MCF 10A (cell line): ENCODE results near the gene SLC22A2. TPM values are rescaled to one million over a fixed set of nuclear protein-coding genes. Genes with fewer than 3 reads are reported as not detected.

Source experiments
- BruUV-seq: library from RNA; stranded (reverse); fragments of 400-500 nt; replicated peaks from 2 replicates; lab custom pipeline; 2021; lab: Mats Ljungman, UMichigan
- CTCF ChIA-PET: fragments of 300-600 bp; sonication (Branson Sonifier 250); formaldehyde crosslinking; extraction: SDS; loops from one replicate; lab custom pipeline; 2021; ENCODE audit warnings: antibody characterized with exemption, inconsistent platforms; lab: Yijun Ruan, JAX
- POLR2A ChIA-PET: fragments of 300-600, 350-650 bp; sonication (Branson Sonifier 250); formaldehyde crosslinking; extraction: SDS; loops from one replicate; lab custom pipeline; 2020; ENCODE audit warnings: antibody characterized with exemption, inconsistent platforms; lab: Yijun Ruan, JAX
- DNase-seq: peaks from one replicate; pipeline ENCODE4 v3.0.0-alpha.2; 2018; ENCODE audit not compliant: unreplicated experiment
- H3K27ac Mint-ChIP-seq: one replicate; pipeline ENCODE4 v1.8.0; 2022; ENCODE audit warnings: mild to moderate bottlenecking, low read depth, mixed read lengths; ENCODE audit not compliant: unreplicated experiment
- H3K27me3 Mint-ChIP-seq: one replicate; pipeline ENCODE4 v1.8.0; 2022; ENCODE audit warnings: mixed read lengths; ENCODE audit not compliant: insufficient read depth, unreplicated experiment
- H3K36me3 Mint-ChIP-seq: one replicate; pipeline ENCODE4 v1.8.0; 2022; ENCODE audit warnings: mild to moderate bottlenecking, moderate library complexity, mixed read lengths; ENCODE audit not compliant: insufficient read depth, unreplicated experiment
- H3K4me1 Mint-ChIP-seq: one replicate; pipeline ENCODE4 v1.8.0; 2022; ENCODE audit warnings: mixed read lengths; ENCODE audit not compliant: insufficient read depth, unreplicated experiment
- H3K4me3 Mint-ChIP-seq: one replicate; pipeline ENCODE4 v1.8.0; 2022; ENCODE audit warnings: mild to moderate bottlenecking, moderate library complexity, mixed read lengths; ENCODE audit not compliant: unreplicated experiment
- H3K9me3 Mint-ChIP-seq: one replicate; pipeline ENCODE4 v1.8.0; 2022; ENCODE audit warnings: mixed read lengths; ENCODE audit not compliant: unreplicated experiment
- intact Hi-C: fragments of 100-400 bp; cut with micrococcal nuclease; formaldehyde crosslinking; loops from 2 replicates; pipeline ENCODE4 v1.14.1; 2022
- total RNA-seq: library from RNA; stranded (reverse); gene quantifications from 2 replicates; pipeline ENCODE4 v1.2.3, GENCODE V29; 2022
- TF ChIP-seq, protein P1 (sequence below): fragments of 200-600 bp; IDR thresholded peaks from one replicate; pipeline ENCODE4 v1.8.0; 2022; ENCODE audit warnings: antibody characterized with exemption, mild to moderate bottlenecking; ENCODE audit not compliant: unreplicated experiment

Gene SLC22A2
- total RNA-seq, 1 experiment from 2014 or later, result not detected

DNA sequence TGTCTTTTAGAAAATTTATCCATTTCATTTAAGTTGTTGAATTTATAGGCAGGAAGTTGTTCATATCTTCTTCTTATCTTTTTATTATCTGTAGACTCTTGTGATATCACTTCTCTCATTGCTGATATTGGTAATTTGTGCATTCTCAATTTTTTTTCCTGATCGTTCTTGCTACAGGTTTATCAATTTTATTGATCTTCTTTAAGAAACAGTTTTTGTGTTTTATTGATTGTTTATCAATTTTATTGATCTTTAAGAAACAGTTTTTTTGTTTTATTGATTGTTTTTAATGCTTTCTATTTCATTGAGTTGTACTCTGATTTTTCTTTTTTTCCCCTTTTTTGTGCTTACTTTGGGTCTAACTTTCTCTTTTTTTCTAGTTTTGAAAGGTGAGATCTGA, 23.8 kb upstream of the SLC22A2 start:
- H3K4me1 Mint-ChIP-seq, result peaks cover 11% of the 10 kb centered on the region
- ChIA-PET CTCF (no interaction called here), POLR2A (no interaction called here)
- intact Hi-C loops, result no loop called here
- no peak overlapping the region for H3K4me3 Mint-ChIP-seq
- peaks cover 31% of the 10 kb centered on the region for H3K9me3 Mint-ChIP-seq
- no peaks in the 10 kb centered on the region for H3K27me3 Mint-ChIP-seq
- BruUV-seq, result no TSS peak
- no peaks in the 10 kb centered on the region for H3K36me3 Mint-ChIP-seq
- TF ChIP-seq, protein P1, sequence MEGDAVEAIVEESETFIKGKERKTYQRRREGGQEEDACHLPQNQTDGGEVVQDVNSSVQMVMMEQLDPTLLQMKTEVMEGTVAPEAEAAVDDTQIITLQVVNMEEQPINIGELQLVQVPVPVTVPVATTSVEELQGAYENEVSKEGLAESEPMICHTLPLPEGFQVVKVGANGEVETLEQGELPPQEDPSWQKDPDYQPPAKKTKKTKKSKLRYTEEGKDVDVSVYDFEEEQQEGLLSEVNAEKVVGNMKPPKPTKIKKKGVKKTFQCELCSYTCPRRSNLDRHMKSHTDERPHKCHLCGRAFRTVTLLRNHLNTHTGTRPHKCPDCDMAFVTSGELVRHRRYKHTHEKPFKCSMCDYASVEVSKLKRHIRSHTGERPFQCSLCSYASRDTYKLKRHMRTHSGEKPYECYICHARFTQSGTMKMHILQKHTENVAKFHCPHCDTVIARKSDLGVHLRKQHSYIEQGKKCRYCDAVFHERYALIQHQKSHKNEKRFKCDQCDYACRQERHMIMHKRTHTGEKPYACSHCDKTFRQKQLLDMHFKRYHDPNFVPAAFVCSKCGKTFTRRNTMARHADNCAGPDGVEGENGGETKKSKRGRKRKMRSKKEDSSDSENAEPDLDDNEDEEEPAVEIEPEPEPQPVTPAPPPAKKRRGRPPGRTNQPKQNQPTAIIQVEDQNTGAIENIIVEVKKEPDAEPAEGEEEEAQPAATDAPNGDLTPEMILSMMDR, result no peak
- no peak for DNase-seq
- no peak overlapping the region for H3K27ac Mint-ChIP-seq

DNA sequence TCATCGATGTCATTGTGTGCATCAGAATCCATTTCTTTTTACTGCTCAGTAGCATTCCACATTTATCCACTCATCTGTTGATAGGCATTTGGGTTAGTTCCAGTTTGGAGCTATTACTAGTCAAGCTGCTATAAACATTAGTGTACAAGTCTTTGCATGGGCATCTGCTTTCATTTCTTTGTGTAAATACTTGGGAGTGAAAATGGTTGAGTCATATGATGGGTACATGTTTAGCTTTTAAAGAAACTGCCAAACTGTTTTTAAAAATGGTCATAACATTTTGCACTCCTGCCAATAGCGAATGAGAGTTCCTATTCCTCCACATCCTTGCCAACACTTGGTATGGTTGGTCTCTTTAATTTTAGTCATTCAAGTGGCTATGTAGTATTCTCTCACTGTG, 21.2 kb upstream of the SLC22A2 start:
- Mint-ChIP-seq H3K27ac (no peak overlapping the region), H3K36me3 (no peaks in the 10 kb centered on the region), H3K4me3 (no peak overlapping the region), H3K9me3 (peaks cover 13% of the 10 kb centered on the region), H3K4me1 (peaks cover 11% of the 10 kb centered on the region), H3K27me3 (no peaks in the 10 kb centered on the region)
- ChIA-PET POLR2A (no interaction called here), CTCF (interaction anchor here (1.1 kb wide), 1 partner anchor 191 kb away, joined by 3 read pairs; no protein-coding TSS in a partner anchor)
- BruUV-seq, result no TSS peak
- TF ChIP-seq, protein P1, result no peak
- DNase-seq, result peak; percentile 38
- intact Hi-C loops, result no loop called here

DNA sequence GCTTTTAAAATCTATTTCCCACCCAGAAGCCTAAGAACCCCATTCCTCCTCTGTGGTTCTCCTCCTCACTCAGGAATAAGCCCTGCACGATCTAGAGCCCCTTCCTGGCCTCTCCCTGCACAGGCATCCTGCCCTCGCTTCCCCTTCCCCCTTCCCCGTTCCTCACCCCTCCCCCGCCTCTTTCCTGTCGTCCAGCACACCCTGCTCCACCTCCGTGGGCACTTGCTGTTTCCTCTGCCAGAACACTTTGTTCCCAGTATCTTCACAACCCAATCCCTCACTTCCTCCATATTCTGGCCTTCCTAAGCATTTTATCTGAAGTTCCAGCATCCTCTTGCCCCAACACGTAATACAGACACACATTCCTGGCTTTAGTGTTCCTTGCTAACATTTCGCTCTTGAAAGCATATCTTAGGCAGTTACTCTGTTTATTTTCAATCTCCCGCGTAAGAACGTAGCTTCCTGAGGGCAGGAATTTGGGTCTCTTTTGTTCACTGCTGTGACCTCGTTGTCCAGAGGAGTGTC, 20.2 kb upstream of the SLC22A2 start:
- no peaks in the 10 kb centered on the region for H3K27me3 Mint-ChIP-seq
- ChIA-PET CTCF (interaction anchor here (0.7 kb wide), 1 partner anchor 102 kb away, joined by 3 read pairs; no protein-coding TSS in a partner anchor), POLR2A (no interaction called here)
- H3K27ac Mint-ChIP-seq, result no peak overlapping the region
- no TSS peak for BruUV-seq
- TF ChIP-seq, protein P1, result no peak
- no peak for DNase-seq
- no peaks in the 10 kb centered on the region for H3K36me3 Mint-ChIP-seq
- peaks cover 11% of the 10 kb centered on the region for H3K4me1 Mint-ChIP-seq
- intact Hi-C loops, result no loop called here
- H3K9me3 Mint-ChIP-seq, result peaks cover 13% of the 10 kb centered on the region
- H3K4me3 Mint-ChIP-seq, result no peak overlapping the region

DNA sequence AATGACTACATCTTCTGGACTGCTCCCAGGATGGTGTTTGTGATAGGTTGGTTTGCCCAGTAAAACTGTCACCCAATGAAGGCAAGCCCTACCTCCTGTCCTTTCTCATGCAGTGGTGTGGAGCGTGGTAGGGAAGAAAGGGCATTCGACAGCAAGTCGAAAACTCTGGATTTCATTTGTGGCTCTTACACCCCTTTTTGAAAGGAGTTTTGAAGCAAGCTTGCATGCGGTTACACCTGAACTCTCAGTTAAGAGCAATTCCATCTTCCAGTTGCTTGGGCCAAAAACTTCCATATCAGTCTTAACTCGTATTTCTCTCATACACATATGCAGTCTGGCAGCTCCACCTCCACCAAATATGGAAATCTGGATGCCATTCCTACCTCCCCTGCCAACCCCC, 19.7 kb upstream of the SLC22A2 start:
- H3K4me3 Mint-ChIP-seq, result no peak overlapping the region
- BruUV-seq, result no TSS peak
- H3K9me3 Mint-ChIP-seq, result peaks cover 13% of the 10 kb centered on the region
- ChIA-PET POLR2A (no interaction called here), CTCF (no interaction called here)
- DNase-seq, result no peak
- peaks cover 11% of the 10 kb centered on the region for H3K4me1 Mint-ChIP-seq
- no peaks in the 10 kb centered on the region for H3K36me3 Mint-ChIP-seq
- intact Hi-C loops, result no loop called here
- H3K27ac Mint-ChIP-seq, result no peak overlapping the region
- TF ChIP-seq, protein P1, result no peak
- H3K27me3 Mint-ChIP-seq, result no peaks in the 10 kb centered on the region
